ENCODE data around the gene CLDN5. TPM values are rescaled to one million over a fixed set of nuclear protein-coding genes. Genes with fewer than 3 reads are reported as not detected.

The CLDN5 gene
- total and polyA plus RNA-seq, 2 of the 4 experiments (the other 2 are of a cell fraction), result 0.18 to 0.21 TPM

GRCh38 chr22:19488285-19488684 lies 35.9 kb downstream of the CLDN5 start:
- H2BK120ac ChIP-seq (ENCODE audit: low read depth, low read length), result no peak overlapping the region
- H3K18ac ChIP-seq (ENCODE audit: low read depth, low read length), result no peak overlapping the region
- ATAC-seq (ENCODE audit: low read depth) (no peak), DNase-seq (no peak)
- no peak overlapping the region for H2BK15ac ChIP-seq (ENCODE audit: low read depth, low read length)
- H4K91ac ChIP-seq (ENCODE audit: insufficient read depth, low read depth, low read length), result no peak overlapping the region
- POLR2A ChIA-PET (ENCODE audit: unreplicated experiment), result no interaction called here
- H3K4ac ChIP-seq (ENCODE audit: low read depth, low read length), result no peak overlapping the region
- H2BK20ac ChIP-seq (ENCODE audit: low read depth, low read length), result no peak overlapping the region
- no peak overlapping the region for H3K4me3 ChIP-seq (ENCODE audit: insufficient read depth, low read depth, low read length)
- H3K56ac ChIP-seq (ENCODE audit: extremely low read depth, insufficient read depth, low read length), result no peak overlapping the region
- H3K4me2 ChIP-seq (ENCODE audit: low read depth, low read length), result no peak overlapping the region
- no peak overlapping the region for H3K27ac ChIP-seq (ENCODE audit: insufficient read depth, low read length)
- no peak overlapping the region for H3K23ac ChIP-seq (ENCODE audit: low read depth, low read length)
- no CpG with 5 or more reads among the region's 2 CpGs for WGBS, 2 experiments (ENCODE audit: extremely low coverage in 2 of 2, insufficient read length in 1 of 2)
- H3K9me3 ChIP-seq (ENCODE audit: control insufficient read depth, insufficient read depth, low read length), result no peaks in the 10 kb centered on the region
- H2BK5ac ChIP-seq (ENCODE audit: low read depth, low read length, poor library complexity, severe bottlenecking), result no peak overlapping the region
- H2AK5ac ChIP-seq (ENCODE audit: low read depth, low read length), result no peak overlapping the region
- TF ChIP-seq BHLHE40 (IDR thresholded peaks at IDR 0.05; ENCODE audit: low read depth, low read length), result no peak
- no peak for TF ChIP-seq POLR2A (IDR thresholded peaks at IDR 0.05; ENCODE audit: low read depth, low read length)
- TF ChIP-seq RAD21 (IDR thresholded peaks at IDR 0.05; ENCODE audit: low read length), result no peak
- TF ChIP-seq MAZ (IDR thresholded peaks at IDR 0.05; ENCODE audit: borderline replicate concordance, low read depth, low read length), result no peak
- no peak for TF ChIP-seq SMC3 (IDR thresholded peaks at IDR 0.05; ENCODE audit: low read depth, low read length)
- no peak for TF ChIP-seq CTCF (conservative IDR thresholded peaks at IDR 0.05; ENCODE audit: low read depth, low read length)
- TF ChIP-seq NFE2L2 (IDR thresholded peaks at IDR 0.05; ENCODE audit: low read depth, low read length), result no peak
- TF ChIP-seq CEBPB (IDR thresholded peaks at IDR 0.05; ENCODE audit: low read depth, low read length), result no peak
- TF ChIP-seq FOS (IDR thresholded peaks at IDR 0.05; ENCODE audit: low read depth, low read length), result no peak
- no peak for TF ChIP-seq RFX5 (IDR thresholded peaks at IDR 0.05; ENCODE audit: low read depth, low read length)
- no peak for TF ChIP-seq MAFK (IDR thresholded peaks at IDR 0.05; ENCODE audit: low read depth, low read length)
- H3K27me3 ChIP-seq (ENCODE audit: control insufficient read depth, insufficient read depth, low read length), result no peaks in the 10 kb centered on the region
- CTCF ChIA-PET, result interaction anchor here (0.6 kb wide), 1 partner anchor 27 kb away, joined by 5 read pairs; no protein-coding TSS in a partner anchor
- H2AK9ac ChIP-seq (replicated peaks; ENCODE audit: low read depth, low read length, poor library complexity), result no peak overlapping the region
- H3K79me1 ChIP-seq (ENCODE audit: low read depth in 1 of 2, low read length in 2 of 2), result peaks cover 0 to 9% of the 10 kb centered on the region in 2 experiments; a peak in 2 of 4 replicates
- no peak overlapping the region for H4K8ac ChIP-seq (ENCODE audit: low read depth in 2 of 2, low read length in 2 of 2)
- no TSS peak for BruUV-seq (replicated peaks)
- in situ Hi-C loops (cut with MboI; ENCODE audit: low sequenced_read_pairs) (no loop called here), intact Hi-C loops (cut with micrococcal nuclease) (no loop called here), dilution Hi-C loops (cut with HindIII; ENCODE audit: low sequenced_read_pairs, unreplicated experiment) (no loop called here)
- H2AFZ ChIP-seq (replicated peaks; ENCODE audit: low read length, poor library complexity), result no peak overlapping the region
- H3K4me1 ChIP-seq (ENCODE audit: control insufficient read depth, insufficient read depth, low read length), result peaks cover 3% of the 10 kb centered on the region
- 0 out of 2 replicates have a peak, but pooled peaks cover 3% of the 10 kb centered on the region for H3K9me1 ChIP-seq (ENCODE audit: insufficient read depth, low read length)
- H3K36me3 ChIP-seq (ENCODE audit: control insufficient read depth, insufficient read depth, low read length), result no peaks in the 10 kb centered on the region; the same call in 1 of the 2 replicates
- no peak overlapping the region for H4K5ac ChIP-seq (ENCODE audit: low read depth, low read length)
- H4K20me1 ChIP-seq (ENCODE audit: insufficient read depth, low read length), result no peaks in the 10 kb centered on the region
- H3K9ac ChIP-seq (ENCODE audit: low read depth, low read length), result no peak overlapping the region
- H3K14ac ChIP-seq (replicated peaks; ENCODE audit: low read depth, low read length), result no peak overlapping the region
